ENCODE measurements around the gene C1orf50.

- no peak for TF ChIP-seq ATF2 (CRISPR knock-in tag; IDR thresholded peaks at IDR 0.05; ENCODE audit: borderline replicate concordance, low read depth)
- TF ChIP-seq, protein P1, sequence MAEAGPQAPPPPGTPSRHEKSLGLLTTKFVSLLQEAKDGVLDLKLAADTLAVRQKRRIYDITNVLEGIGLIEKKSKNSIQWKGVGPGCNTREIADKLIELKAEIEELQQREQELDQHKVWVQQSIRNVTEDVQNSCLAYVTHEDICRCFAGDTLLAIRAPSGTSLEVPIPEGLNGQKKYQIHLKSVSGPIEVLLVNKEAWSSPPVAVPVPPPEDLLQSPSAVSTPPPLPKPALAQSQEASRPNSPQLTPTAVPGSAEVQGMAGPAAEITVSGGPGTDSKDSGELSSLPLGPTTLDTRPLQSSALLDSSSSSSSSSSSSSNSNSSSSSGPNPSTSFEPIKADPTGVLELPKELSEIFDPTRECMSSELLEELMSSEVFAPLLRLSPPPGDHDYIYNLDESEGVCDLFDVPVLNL (CRISPR knock-in tag; IDR thresholded peaks at IDR 0.05; ENCODE audit: borderline replicate concordance, low read depth) = no peak
Observed at GRCh38 chr1:42817440-42817767, 50.4 kb downstream of the C1orf50 start.
